SH-SY5Y (cell line): ENCODE results near the gene PDGFA.

Source experiments
- GATA2 ChIP-seq: IDR thresholded peaks from 2 replicates; pipeline ENCODE4 v1.6.1; 2011; ENCODE audit warnings: mild to moderate bottlenecking, low read depth, low read length
- GATA3 ChIP-seq: IDR thresholded peaks from 2 replicates; pipeline ENCODE4 v1.6.1; 2011; ENCODE audit warnings: low read depth, mild to moderate bottlenecking, low read length, moderate library complexity

- TF ChIP-seq GATA3 (no peak), GATA2 (no peak)
These were observed 22.6 kb upstream of the PDGFA start for GRCh38 chr7:542131-542712.
